HepG2 (cell line): ENCODE measurements around the gene ZNF606. TPM values are rescaled to one million over a fixed set of nuclear protein-coding genes. Genes with fewer than 3 reads are reported as not detected.

Source experiments
- ATAC-seq: fragments of 200-7000 bp; cut with Tn5 transposase; 3 replicates; pipeline ENCODE4 v1.9.1; 2020; ENCODE audit warnings: mild to moderate bottlenecking, moderate library complexity
- BruUV-seq: library from RNA; stranded (reverse); fragments of 400-500 nt; replicated peaks from 2 replicates; lab custom pipeline; 2021; lab: Mats Ljungman, UMichigan
- CTCF ChIA-PET: fragments of 300-600 bp; formaldehyde crosslinking; extraction: SDS; loops from one replicate; lab custom pipeline; 2021; ENCODE audit warnings: low total read pairs, inconsistent platforms, low intra/inter-chr PET ratio; lab: Yijun Ruan, JAX
- POLR2A ChIA-PET: fragments of 350-600 bp; sonication (Branson Sonifier 250); formaldehyde crosslinking; loops from one replicate; lab custom pipeline; 2020; ENCODE audit warnings: antibody characterized with exemption, inconsistent platforms; lab: Yijun Ruan, JAX
- DNase-seq: peaks from one replicate; pipeline ENCODE4 v3.0.0-alpha.2; 2015; ENCODE audit warnings: low spot score
- FAIRE-seq: peaks from 3 replicates; lab custom pipeline; 2011; peaks lifted over from hg19 to GRCh38; lab: Jason Lieb, UNC
- H2AFZ ChIP-seq: one replicate; pipeline ENCODE4 v1.6.1; 2011; ENCODE audit warnings: low read length, inconsistent platforms
- H3K27ac ChIP-seq: fragments of 300-600 bp; 3 replicates; pipeline ENCODE4 v1.8.0; 2011; ENCODE audit warnings: mixed run types, mild to moderate bottlenecking, mixed read lengths, low read length, inconsistent platforms; ENCODE audit not compliant: insufficient read depth; ENCODE audit errors: extremely low read length
- H3K27me3 ChIP-seq, 2 experiments: fragments of 200-600 bp in 1 of 2; 2 replicates in 1 of 2; 3 replicates in 1 of 2; pipeline versions ENCODE4 v1.6.0 to v1.8.0; 2011; ENCODE audit warnings: low read length in 2 of 2, mild to moderate bottlenecking in 2 of 2, moderate library complexity in 2 of 2, inconsistent platforms in 1 of 2; ENCODE audit not compliant: insufficient read depth in 2 of 2, control insufficient read depth in 1 of 2
- H3K36me3 ChIP-seq, 2 experiments: fragments of 200-600 bp in 1 of 2; replicated peaks in 1 of 2; 2 replicates in 1 of 2; 3 replicates in 1 of 2; pipeline versions ENCODE4 v1.5.1 to v1.8.0; 2011; ENCODE audit warnings: low read length in 2 of 2, inconsistent platforms in 1 of 2; ENCODE audit not compliant: insufficient read depth in 2 of 2, control insufficient read depth in 1 of 2
- H3K4me1 ChIP-seq: 2 replicates; pipeline ENCODE4 v1.5.1; 2012; ENCODE audit warnings: low read length, inconsistent platforms; ENCODE audit not compliant: insufficient read depth
- H3K4me2 ChIP-seq: 2 replicates; pipeline ENCODE4 v1.6.0; 2011; ENCODE audit warnings: low read depth, low read length, inconsistent platforms
- H3K4me3 ChIP-seq, 3 experiments: fragments of 200-600 bp in 1 of 3; sonication (generic), shearing (Covaris generic) in 1 of 3; replicated peaks in 1 of 3; 2 replicates each; pipeline ENCODE4 v1.5.1; 2011 to 2016; ENCODE audit warnings: low read length in 3 of 3, inconsistent platforms in 2 of 3, low read depth in 2 of 3, mild to moderate bottlenecking in 2 of 3, control low read depth in 1 of 3, mixed read lengths in 1 of 3; ENCODE audit not compliant: insufficient read depth in 1 of 3
- H3K79me2 ChIP-seq: one replicate; pipeline ENCODE4 v1.6.1; 2011; ENCODE audit warnings: low read length, inconsistent platforms; ENCODE audit not compliant: insufficient read depth
- H3K9ac ChIP-seq: 2 replicates; pipeline ENCODE4 v1.6.0; 2011; ENCODE audit warnings: mild to moderate bottlenecking, low read depth, low read length, inconsistent platforms; ENCODE audit not compliant: insufficient read depth
- H3K9me3 ChIP-seq: 2 replicates; pipeline ENCODE4 v1.5.1; 2012; ENCODE audit warnings: mild to moderate bottlenecking, low read length
- H4K20me1 ChIP-seq: 2 replicates; pipeline ENCODE4 v1.6.0; 2011; ENCODE audit warnings: inconsistent platforms, mild to moderate bottlenecking, low read length, moderate library complexity; ENCODE audit not compliant: insufficient read depth
- ATF7 ChIP-seq, 2 experiments: fragments of 450-650 bp in 1 of 2; sonication (generic) in 1 of 2; formaldehyde crosslinking in 1 of 2; IDR thresholded peaks; 2 replicates each; pipeline versions ENCODE4 v1.4.0 to v1.6.1; 2016 to 2020; ENCODE audit warnings: antibody characterized with exemption in 1 of 2, mild to moderate bottlenecking in 1 of 2, missing genetic modification reagents in 1 of 2
- TARDBP ChIP-seq: sonication (generic); formaldehyde crosslinking; IDR thresholded peaks from 2 replicates; pipeline ENCODE4 v1.8.0; 2022; ENCODE audit warnings: mild to moderate bottlenecking, missing genetic modification reagents
- ZFP41 ChIP-seq: sonication (generic); formaldehyde crosslinking; IDR thresholded peaks from 2 replicates; pipeline ENCODE4 v1.4.0; 2020; ENCODE audit warnings: mild to moderate bottlenecking, missing genetic modification reagents, borderline replicate concordance
- ZNF296 ChIP-seq: sonication (generic); formaldehyde crosslinking; conservative IDR thresholded peaks from 2 replicates; pipeline ENCODE4 v1.5.0; 2020; ENCODE audit warnings: mild to moderate bottlenecking, missing genetic modification reagents
- ZNF605 ChIP-seq: sonication (generic); formaldehyde crosslinking; IDR thresholded peaks from 2 replicates; pipeline ENCODE4 v1.8.0; 2022; ENCODE audit warnings: mild to moderate bottlenecking, missing genetic modification reagents
- WGBS: methylation state at CpG from one replicate; pipeline ENCODE4 v1.1.6; 2017; ENCODE audit warnings: low lambda C conversion rate; 5-methylcytosine and 5-hydroxymethylcytosine counted together
- in situ Hi-C: cut with HindIII; loops from 2 replicates; pipeline ENCODE4 v1.10.0; 2017; ENCODE audit warnings: low pct_unique_long_range_greater_than_20kb; ENCODE audit not compliant: extremely low pct_ligation_motif_present
- intact Hi-C: fragments of 100-400 bp; cut with micrococcal nuclease; formaldehyde crosslinking; loops from one replicate; pipeline ENCODE4 v1.10.0; 2022; ENCODE audit not compliant: unreplicated experiment
- polyA plus RNA-seq, 8 experiments: library from polyadenylated mRNA; depleted of rRNA in 3 of 8; stranded (reverse) in 7 of 8; unstranded in 1 of 8; fragments of >200 nt; fragmentation: Illumina TruSeq in 4 of 8; extraction: Trizol in 4 of 8; gene quantifications; 2 replicates each; pipeline versions ENCODE4 v1.2.1 to v1.2.3, GENCODE V29; 2011 to 2016; ENCODE audit warnings: low read depth in 4 of 8, missing spikeins in 1 of 8, mixed read lengths in 1 of 8; ENCODE audit not compliant: insufficient read depth in 1 of 8
- total RNA-seq, 5 experiments: library from RNA; depleted of rRNA; stranded (reverse); fragments of >200 nt; fragmentation: Illumina TruSeq; extraction: Trizol; gene quantifications; 2 replicates each; pipeline ENCODE4 v1.2.3, GENCODE V29; 2016; ENCODE audit warnings: low read depth in 1 of 5
- TF ChIP-seq, protein P1 (sequence below): sonication (generic); formaldehyde crosslinking; IDR thresholded peaks from 2 replicates; pipeline ENCODE4 v1.8.0; 2022; ENCODE audit warnings: mild to moderate bottlenecking, missing genetic modification reagents; ENCODE audit not compliant: insufficient replicate concordance
- TF ChIP-seq, protein P2 (sequence below): sonication (generic); formaldehyde crosslinking; IDR thresholded peaks from 2 replicates; pipeline ENCODE4 v1.4.0; 2020; ENCODE audit warnings: missing genetic modification reagents, borderline replicate concordance

ZNF606 gene
- total and polyA plus RNA-seq, 2 of the 13 experiments (the other 11 are each of a cell fraction or from before 2014, with no cell fraction given), result 4.2 to 14.8 TPM

DNA sequence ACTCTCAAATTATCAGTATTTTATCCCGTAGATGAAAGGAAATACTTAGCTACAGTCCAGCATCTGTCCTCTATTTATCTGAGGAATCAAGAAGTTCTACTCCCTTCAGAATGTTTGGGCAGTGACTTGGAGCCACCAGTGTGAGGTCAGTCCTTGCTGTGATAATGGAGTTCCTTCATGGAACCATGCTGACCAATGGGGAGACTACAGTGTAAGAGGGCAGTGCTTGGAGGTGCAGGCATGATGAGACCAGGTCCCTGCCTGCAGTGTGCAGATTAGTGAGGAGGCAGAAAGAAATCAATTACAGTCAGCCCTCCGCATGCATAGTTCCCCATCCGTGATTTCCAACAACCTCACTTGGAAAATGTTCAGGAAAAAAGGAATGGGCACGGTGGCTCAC, 28.2 kb downstream of the ZNF606 start, which contains the start of gene C19orf18:
TSS of gene C19orf18 (minus strand) at position 101 of the 400 bp plus-strand sequence. CDS start 102 bp downstream, outside the sequence.
- FAIRE-seq (no peak), DNase-seq (no peak), ATAC-seq (no peak)
- BruUV-seq, result no TSS peak
- Histone ChIP-seq H3K27me3 (no peaks in the 10 kb centered on the region), H3K4me2 (no peak within 1 kb of the TSS), H4K20me1 (no peaks in the 10 kb centered on the region), H2AFZ (no peak within 1 kb of the TSS), H3K9ac (no peak within 1 kb of the TSS), H3K9me3 (peaks cover 91% of the 10 kb centered on the region), H3K36me3 (peaks cover 3 to 16% of the 10 kb centered on the region in 2 experiments; a peak in 3 of 5 replicates), H3K79me2 (no peaks in the 10 kb centered on the region), H3K4me1 (no peaks in the 10 kb centered on the region), H3K27ac (no peak within 1 kb of the TSS), H3K4me3 (no peak within 1 kb of the TSS)
- no peak for TF ChIP-seq ZNF296 (CRISPR knock-in tag)
- no peak for TF ChIP-seq ZNF605
- TF ChIP-seq, protein P1, sequence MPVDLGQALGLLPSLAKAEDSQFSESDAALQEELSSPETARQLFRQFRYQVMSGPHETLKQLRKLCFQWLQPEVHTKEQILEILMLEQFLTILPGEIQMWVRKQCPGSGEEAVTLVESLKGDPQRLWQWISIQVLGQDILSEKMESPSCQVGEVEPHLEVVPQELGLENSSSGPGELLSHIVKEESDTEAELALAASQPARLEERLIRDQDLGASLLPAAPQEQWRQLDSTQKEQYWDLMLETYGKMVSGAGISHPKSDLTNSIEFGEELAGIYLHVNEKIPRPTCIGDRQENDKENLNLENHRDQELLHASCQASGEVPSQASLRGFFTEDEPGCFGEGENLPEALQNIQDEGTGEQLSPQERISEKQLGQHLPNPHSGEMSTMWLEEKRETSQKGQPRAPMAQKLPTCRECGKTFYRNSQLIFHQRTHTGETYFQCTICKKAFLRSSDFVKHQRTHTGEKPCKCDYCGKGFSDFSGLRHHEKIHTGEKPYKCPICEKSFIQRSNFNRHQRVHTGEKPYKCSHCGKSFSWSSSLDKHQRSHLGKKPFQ (CRISPR knock-in tag), result no peak
- TF ChIP-seq TARDBP (CRISPR knock-in tag), result no peak
- TF ChIP-seq ZFP41 (CRISPR knock-in tag), result no peak
- in situ Hi-C loops (no loop called here), intact Hi-C loops (no loop called here)
- 96% methylated on average over 4 of the region's 4 CpGs for WGBS
- ChIA-PET CTCF (no interaction called here), POLR2A (no interaction called here)

DNA sequence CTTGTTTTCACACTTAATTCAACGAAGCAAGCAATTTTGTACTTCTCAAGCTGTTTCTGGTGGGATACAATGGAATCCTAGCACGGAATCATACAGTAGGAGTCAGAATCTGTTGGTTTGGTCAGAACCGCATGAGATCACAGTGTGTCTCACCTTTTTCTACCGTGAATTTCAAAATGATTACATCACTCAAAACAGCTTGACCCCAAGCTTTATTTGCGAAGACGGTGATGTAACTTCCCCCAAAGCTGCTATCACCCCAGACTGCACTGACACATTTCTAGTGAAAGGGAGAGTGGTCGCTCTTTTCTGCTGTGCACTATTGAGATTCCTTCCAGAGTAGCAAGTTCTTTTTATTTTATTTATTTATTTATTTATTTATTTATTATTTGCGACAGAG, 37.9 kb downstream of the ZNF606 start:
- no peak overlapping the region for H2AFZ ChIP-seq
- WGBS, result 81% methylated on average over 8 of the region's 8 CpGs
- no peak for FAIRE-seq
- H4K20me1 ChIP-seq, result no peaks in the 10 kb centered on the region
- H3K27ac ChIP-seq, result no peak overlapping the region
- H3K36me3 ChIP-seq, result no peaks in the 10 kb centered on the region
- in situ Hi-C loops, result no loop called here
- no peaks in the 10 kb centered on the region for H3K27me3 ChIP-seq
- POLR2A ChIA-PET, result no interaction called here
- no peaks in the 10 kb centered on the region for H3K4me1 ChIP-seq
- no peak for DNase-seq
- H3K9me3 ChIP-seq, result peaks cover 66% of the 10 kb centered on the region
- no peak overlapping the region for H3K9ac ChIP-seq
- no peak overlapping the region for H3K4me2 ChIP-seq
- H3K4me3 ChIP-seq, result no peak overlapping the region
- CTCF ChIA-PET, result no interaction called here
- BruUV-seq, result no TSS peak
- no peak for ATAC-seq
- H3K79me2 ChIP-seq, result no peaks in the 10 kb centered on the region
- intact Hi-C loops, result no loop called here
- TF ChIP-seq, protein P2, sequence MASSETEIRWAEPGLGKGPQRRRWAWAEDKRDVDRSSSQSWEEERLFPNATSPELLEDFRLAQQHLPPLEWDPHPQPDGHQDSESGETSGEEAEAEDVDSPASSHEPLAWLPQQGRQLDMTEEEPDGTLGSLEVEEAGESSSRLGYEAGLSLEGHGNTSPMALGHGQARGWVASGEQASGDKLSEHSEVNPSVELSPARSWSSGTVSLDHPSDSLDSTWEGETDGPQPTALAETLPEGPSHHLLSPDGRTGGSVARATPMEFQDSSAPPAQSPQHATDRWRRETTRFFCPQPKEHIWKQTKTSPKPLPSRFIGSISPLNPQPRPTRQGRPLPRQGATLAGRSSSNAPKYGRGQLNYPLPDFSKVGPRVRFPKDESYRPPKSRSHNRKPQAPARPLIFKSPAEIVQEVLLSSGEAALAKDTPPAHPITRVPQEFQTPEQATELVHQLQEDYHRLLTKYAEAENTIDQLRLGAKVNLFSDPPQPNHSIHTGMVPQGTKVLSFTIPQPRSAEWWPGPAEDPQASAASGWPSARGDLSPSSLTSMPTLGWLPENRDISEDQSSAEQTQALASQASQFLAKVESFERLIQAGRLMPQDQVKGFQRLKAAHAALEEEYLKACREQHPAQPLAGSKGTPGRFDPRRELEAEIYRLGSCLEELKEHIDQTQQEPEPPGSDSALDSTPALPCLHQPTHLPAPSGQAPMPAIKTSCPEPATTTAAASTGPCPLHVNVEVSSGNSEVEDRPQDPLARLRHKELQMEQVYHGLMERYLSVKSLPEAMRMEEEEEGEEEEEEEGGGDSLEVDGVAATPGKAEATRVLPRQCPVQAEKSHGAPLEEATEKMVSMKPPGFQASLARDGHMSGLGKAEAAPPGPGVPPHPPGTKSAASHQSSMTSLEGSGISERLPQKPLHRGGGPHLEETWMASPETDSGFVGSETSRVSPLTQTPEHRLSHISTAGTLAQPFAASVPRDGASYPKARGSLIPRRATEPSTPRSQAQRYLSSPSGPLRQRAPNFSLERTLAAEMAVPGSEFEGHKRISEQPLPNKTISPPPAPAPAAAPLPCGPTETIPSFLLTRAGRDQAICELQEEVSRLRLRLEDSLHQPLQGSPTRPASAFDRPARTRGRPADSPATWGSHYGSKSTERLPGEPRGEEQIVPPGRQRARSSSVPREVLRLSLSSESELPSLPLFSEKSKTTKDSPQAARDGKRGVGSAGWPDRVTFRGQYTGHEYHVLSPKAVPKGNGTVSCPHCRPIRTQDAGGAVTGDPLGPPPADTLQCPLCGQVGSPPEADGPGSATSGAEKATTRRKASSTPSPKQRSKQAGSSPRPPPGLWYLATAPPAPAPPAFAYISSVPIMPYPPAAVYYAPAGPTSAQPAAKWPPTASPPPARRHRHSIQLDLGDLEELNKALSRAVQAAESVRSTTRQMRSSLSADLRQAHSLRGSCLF, result no peak
- TF ChIP-seq ATF7 (IDR thresholded peaks at IDR 0.05), result peak; percentile 68
- TF ChIP-seq ATF7 (CRISPR knock-in tag; IDR thresholded peaks at IDR 0.05), result no peak
